K562 (cell line): ENCODE data around the gene CARM1. TPM values are rescaled to one million over a fixed set of nuclear protein-coding genes. Genes with fewer than 3 reads are reported as not detected.

Experiments
- LEF1 ChIP-seq: fragments of 450-650 bp; IDR thresholded peaks from 2 replicates; pipeline ENCODE4 v1.6.1; 2016; ENCODE audit warnings: mild to moderate bottlenecking
- polyA plus RNA-seq, 8 experiments: library from polyadenylated mRNA; depleted of rRNA in 4 of 8; stranded (reverse) in 5 of 8; unstranded in 3 of 8; fragments of >200 nt; fragmentation: Nextera tagmentation in 2 of 8; fragmentation: Illumina TruSeq in 1 of 8; extraction: Ambion mirVana in 2 of 8; extraction: Trizol in 1 of 8; gene quantifications; 2 replicates each; pipeline versions ENCODE4 v1.2.1 to v1.2.3, GENCODE V29; 2011 to 2014; ENCODE audit warnings: inconsistent platforms in 1 of 8, missing spikeins in 1 of 8
- total RNA-seq, 7 experiments: library from RNA; depleted of rRNA in 6 of 7; stranded (reverse); fragments of >200 nt in 6 of 7; fragmentation: Illumina TruSeq in 2 of 7; extraction: Trizol in 2 of 7; gene quantifications; 2 replicates each; pipeline versions ENCODE4 v1.2.1 to v1.2.3, GENCODE V29; 2011 to 2021; ENCODE audit warnings: low replicate concordance in 1 of 7
- TF ChIP-seq, protein P1 (sequence below): fragments of 200-600 bp; sonication (generic); IDR thresholded peaks from one replicate; pipeline ENCODE4 v1.6.1; 2012; ENCODE audit warnings: mild to moderate bottlenecking, low read depth, low read length, inconsistent platforms
- TF ChIP-seq, protein P2 (sequence below): fragments of 250-450 bp; sonication (Bioruptor Pico); IDR thresholded peaks from 2 replicates; pipeline ENCODE4 v1.5.0; 2020; ENCODE audit warnings: mild to moderate bottlenecking
- TF ChIP-seq, protein P3 (sequence below), 2 experiments: fragments of 150-350 bp in 1 of 2; IDR thresholded peaks; 2 replicates each; pipeline ENCODE4 v1.6.1; 2012 to 2016; ENCODE audit warnings: low read depth in 2 of 2, low read length in 2 of 2, mild to moderate bottlenecking in 1 of 2, moderate library complexity in 1 of 2
- TF ChIP-seq, protein P4 (sequence below), 2 experiments: fragments of 450-650 bp in 1 of 2; sonication (generic) in 1 of 2; formaldehyde crosslinking; conservative IDR thresholded peaks; 2 replicates each; pipeline versions ENCODE4 v1.4.0 to v1.8.1; 2020 to 2022; ENCODE audit warnings: mild to moderate bottlenecking in 1 of 2, missing genetic modification reagents in 1 of 2
- TF ChIP-seq, protein P5 (sequence below): fragments of 450-650 bp; IDR thresholded peaks from 2 replicates; pipeline ENCODE4 v1.6.1; 2016; ENCODE audit warnings: missing biosample characterization, missing genetic modification characterization

Gene CARM1
- total and polyA plus RNA-seq, 9 of the 15 experiments (the other 6 are each of a cell fraction or from before 2014, with no cell fraction given): 0.36 to 86.0 (median 29.7) TPM

DNA sequence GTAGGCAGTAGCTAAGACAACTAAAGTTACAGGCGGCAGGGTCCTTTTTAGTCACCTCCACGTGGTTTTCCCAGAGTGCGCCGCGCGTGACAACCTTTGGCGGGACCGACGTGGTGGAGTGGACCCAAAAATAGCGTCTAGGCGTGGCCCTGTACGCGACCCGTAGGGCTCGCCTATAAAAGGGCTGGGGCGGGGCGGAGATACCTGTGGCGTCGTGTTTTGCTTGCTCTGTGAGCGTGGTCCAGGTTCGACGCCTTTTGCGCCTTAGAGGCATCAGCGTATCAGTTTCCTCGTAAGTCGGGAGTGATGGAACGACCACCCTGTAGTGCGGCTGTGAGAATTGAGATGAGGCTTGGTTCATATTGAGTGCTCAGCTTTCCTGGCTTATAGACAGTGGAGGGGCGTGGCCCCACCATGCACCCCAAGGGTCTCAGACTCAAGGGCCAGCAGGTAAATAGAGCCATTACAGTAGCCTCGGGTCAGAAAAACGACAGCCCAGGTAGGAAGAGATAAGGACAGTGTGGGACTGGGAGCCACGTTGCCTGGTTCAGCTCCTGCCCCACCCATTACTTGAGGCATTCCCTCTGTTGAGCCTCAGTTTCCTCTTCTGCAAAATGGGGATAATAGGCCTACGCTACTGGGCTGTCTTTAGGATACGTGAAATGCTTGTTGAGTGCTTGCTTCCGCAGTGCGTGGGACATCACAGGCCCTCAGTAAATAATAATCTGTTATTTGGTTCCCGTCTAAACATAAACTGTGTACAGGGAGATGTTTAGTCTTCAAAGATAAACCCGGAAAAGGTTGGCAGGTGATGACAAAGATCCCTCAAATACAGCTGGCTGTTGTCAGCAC is 34.6 kb upstream of the CARM1 start (continued):
- TF ChIP-seq, protein P1, sequence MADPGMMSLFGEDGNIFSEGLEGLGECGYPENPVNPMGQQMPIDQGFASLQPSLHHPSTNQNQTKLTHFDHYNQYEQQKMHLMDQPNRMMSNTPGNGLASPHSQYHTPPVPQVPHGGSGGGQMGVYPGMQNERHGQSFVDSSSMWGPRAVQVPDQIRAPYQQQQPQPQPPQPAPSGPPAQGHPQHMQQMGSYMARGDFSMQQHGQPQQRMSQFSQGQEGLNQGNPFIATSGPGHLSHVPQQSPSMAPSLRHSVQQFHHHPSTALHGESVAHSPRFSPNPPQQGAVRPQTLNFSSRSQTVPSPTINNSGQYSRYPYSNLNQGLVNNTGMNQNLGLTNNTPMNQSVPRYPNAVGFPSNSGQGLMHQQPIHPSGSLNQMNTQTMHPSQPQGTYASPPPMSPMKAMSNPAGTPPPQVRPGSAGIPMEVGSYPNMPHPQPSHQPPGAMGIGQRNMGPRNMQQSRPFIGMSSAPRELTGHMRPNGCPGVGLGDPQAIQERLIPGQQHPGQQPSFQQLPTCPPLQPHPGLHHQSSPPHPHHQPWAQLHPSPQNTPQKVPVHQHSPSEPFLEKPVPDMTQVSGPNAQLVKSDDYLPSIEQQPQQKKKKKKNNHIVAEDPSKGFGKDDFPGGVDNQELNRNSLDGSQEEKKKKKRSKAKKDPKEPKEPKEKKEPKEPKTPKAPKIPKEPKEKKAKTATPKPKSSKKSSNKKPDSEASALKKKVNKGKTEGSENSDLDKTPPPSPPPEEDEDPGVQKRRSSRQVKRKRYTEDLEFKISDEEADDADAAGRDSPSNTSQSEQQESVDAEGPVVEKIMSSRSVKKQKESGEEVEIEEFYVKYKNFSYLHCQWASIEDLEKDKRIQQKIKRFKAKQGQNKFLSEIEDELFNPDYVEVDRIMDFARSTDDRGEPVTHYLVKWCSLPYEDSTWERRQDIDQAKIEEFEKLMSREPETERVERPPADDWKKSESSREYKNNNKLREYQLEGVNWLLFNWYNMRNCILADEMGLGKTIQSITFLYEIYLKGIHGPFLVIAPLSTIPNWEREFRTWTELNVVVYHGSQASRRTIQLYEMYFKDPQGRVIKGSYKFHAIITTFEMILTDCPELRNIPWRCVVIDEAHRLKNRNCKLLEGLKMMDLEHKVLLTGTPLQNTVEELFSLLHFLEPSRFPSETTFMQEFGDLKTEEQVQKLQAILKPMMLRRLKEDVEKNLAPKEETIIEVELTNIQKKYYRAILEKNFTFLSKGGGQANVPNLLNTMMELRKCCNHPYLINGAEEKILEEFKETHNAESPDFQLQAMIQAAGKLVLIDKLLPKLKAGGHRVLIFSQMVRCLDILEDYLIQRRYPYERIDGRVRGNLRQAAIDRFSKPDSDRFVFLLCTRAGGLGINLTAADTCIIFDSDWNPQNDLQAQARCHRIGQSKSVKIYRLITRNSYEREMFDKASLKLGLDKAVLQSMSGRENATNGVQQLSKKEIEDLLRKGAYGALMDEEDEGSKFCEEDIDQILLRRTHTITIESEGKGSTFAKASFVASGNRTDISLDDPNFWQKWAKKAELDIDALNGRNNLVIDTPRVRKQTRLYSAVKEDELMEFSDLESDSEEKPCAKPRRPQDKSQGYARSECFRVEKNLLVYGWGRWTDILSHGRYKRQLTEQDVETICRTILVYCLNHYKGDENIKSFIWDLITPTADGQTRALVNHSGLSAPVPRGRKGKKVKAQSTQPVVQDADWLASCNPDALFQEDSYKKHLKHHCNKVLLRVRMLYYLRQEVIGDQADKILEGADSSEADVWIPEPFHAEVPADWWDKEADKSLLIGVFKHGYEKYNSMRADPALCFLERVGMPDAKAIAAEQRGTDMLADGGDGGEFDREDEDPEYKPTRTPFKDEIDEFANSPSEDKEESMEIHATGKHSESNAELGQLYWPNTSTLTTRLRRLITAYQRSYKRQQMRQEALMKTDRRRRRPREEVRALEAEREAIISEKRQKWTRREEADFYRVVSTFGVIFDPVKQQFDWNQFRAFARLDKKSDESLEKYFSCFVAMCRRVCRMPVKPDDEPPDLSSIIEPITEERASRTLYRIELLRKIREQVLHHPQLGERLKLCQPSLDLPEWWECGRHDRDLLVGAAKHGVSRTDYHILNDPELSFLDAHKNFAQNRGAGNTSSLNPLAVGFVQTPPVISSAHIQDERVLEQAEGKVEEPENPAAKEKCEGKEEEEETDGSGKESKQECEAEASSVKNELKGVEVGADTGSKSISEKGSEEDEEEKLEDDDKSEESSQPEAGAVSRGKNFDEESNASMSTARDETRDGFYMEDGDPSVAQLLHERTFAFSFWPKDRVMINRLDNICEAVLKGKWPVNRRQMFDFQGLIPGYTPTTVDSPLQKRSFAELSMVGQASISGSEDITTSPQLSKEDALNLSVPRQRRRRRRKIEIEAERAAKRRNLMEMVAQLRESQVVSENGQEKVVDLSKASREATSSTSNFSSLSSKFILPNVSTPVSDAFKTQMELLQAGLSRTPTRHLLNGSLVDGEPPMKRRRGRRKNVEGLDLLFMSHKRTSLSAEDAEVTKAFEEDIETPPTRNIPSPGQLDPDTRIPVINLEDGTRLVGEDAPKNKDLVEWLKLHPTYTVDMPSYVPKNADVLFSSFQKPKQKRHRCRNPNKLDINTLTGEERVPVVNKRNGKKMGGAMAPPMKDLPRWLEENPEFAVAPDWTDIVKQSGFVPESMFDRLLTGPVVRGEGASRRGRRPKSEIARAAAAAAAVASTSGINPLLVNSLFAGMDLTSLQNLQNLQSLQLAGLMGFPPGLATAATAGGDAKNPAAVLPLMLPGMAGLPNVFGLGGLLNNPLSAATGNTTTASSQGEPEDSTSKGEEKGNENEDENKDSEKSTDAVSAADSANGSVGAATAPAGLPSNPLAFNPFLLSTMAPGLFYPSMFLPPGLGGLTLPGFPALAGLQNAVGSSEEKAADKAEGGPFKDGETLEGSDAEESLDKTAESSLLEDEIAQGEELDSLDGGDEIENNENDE: no peak
- TF ChIP-seq, protein P2, sequence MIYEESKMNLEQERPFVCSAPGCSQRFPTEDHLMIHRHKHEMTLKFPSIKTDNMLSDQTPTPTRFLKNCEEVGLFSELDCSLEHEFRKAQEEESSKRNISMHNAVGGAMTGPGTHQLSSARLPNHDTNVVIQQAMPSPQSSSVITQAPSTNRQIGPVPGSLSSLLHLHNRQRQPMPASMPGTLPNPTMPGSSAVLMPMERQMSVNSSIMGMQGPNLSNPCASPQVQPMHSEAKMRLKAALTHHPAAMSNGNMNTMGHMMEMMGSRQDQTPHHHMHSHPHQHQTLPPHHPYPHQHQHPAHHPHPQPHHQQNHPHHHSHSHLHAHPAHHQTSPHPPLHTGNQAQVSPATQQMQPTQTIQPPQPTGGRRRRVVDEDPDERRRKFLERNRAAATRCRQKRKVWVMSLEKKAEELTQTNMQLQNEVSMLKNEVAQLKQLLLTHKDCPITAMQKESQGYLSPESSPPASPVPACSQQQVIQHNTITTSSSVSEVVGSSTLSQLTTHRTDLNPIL (CRISPR knock-in tag): 0 out of 2 replicates have a peak, but pooled peaks have one; percentile 63
- TF ChIP-seq, protein P3, sequence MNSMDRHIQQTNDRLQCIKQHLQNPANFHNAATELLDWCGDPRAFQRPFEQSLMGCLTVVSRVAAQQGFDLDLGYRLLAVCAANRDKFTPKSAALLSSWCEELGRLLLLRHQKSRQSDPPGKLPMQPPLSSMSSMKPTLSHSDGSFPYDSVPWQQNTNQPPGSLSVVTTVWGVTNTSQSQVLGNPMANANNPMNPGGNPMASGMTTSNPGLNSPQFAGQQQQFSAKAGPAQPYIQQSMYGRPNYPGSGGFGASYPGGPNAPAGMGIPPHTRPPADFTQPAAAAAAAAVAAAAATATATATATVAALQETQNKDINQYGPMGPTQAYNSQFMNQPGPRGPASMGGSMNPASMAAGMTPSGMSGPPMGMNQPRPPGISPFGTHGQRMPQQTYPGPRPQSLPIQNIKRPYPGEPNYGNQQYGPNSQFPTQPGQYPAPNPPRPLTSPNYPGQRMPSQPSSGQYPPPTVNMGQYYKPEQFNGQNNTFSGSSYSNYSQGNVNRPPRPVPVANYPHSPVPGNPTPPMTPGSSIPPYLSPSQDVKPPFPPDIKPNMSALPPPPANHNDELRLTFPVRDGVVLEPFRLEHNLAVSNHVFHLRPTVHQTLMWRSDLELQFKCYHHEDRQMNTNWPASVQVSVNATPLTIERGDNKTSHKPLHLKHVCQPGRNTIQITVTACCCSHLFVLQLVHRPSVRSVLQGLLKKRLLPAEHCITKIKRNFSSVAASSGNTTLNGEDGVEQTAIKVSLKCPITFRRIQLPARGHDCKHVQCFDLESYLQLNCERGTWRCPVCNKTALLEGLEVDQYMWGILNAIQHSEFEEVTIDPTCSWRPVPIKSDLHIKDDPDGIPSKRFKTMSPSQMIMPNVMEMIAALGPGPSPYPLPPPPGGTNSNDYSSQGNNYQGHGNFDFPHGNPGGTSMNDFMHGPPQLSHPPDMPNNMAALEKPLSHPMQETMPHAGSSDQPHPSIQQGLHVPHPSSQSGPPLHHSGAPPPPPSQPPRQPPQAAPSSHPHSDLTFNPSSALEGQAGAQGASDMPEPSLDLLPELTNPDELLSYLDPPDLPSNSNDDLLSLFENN (IDR thresholded peaks at IDR 0.05; ENCODE audit: low read depth in 2 of 2, low read length in 2 of 2): peak in 1 of 2 experiments; percentile 50; a peak in 1 of 4 replicates
- TF ChIP-seq LEF1: no peak; the same call in 1 of the 2 replicates
- TF ChIP-seq, protein P4, sequence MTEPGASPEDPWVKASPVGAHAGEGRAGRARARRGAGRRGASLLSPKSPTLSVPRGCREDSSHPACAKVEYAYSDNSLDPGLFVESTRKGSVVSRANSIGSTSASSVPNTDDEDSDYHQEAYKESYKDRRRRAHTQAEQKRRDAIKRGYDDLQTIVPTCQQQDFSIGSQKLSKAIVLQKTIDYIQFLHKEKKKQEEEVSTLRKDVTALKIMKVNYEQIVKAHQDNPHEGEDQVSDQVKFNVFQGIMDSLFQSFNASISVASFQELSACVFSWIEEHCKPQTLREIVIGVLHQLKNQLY (CRISPR knock-in tag; conservative IDR thresholded peaks at IDR 0.05): peak in 1 of 2 experiments; percentile 97; a peak in 3 of 4 replicates
- TF ChIP-seq, protein P5, sequence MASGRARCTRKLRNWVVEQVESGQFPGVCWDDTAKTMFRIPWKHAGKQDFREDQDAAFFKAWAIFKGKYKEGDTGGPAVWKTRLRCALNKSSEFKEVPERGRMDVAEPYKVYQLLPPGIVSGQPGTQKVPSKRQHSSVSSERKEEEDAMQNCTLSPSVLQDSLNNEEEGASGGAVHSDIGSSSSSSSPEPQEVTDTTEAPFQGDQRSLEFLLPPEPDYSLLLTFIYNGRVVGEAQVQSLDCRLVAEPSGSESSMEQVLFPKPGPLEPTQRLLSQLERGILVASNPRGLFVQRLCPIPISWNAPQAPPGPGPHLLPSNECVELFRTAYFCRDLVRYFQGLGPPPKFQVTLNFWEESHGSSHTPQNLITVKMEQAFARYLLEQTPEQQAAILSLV: peak; percentile 55; the same call in 1 of the 2 replicates
